ENCODE results near the gene COMMD10.

- TF ChIP-seq CTCF (IDR thresholded peaks at IDR 0.05) (no peak), POLR2A (IDR thresholded peaks at IDR 0.05) (no peak)
Measured at GRCh38 chr5:116315531-116315930, 230.7 kb downstream of the COMMD10 start.
